ENCODE measurements around the gene RGSL1. TPM values are rescaled to one million over a fixed set of nuclear protein-coding genes. Genes with fewer than 3 reads are reported as not detected.

The RGSL1 gene
- total RNA-seq, 1 donor from 2014 or later: not detected

GRCh38 chr1:182567629-182568028 is 117.7 kb downstream of the RGSL1 start:
- Mint-ChIP-seq H3K27ac (ENCODE audit: unreplicated experiment) (no peak overlapping the region), H3K4me3 (ENCODE audit: unreplicated experiment) (no peak overlapping the region), H3K4me1 (ENCODE audit: low read depth, unreplicated experiment) (no peaks in the 10 kb centered on the region), H3K27me3 (ENCODE audit: unreplicated experiment) (no peaks in the 10 kb centered on the region), H3K9me3 (ENCODE audit: unreplicated experiment) (no peaks in the 10 kb centered on the region), H3K36me3 (ENCODE audit: unreplicated experiment) (no peaks in the 10 kb centered on the region)
- no peak for DNase-seq
- no peak for TF ChIP-seq CTCF (IDR thresholded peaks at IDR 0.05; ENCODE audit: partially characterized antibody, unreplicated experiment)

GRCh38 chr1:182568647-182569284 is 118.8 kb downstream of the RGSL1 start:
- Mint-ChIP-seq H3K27me3 (ENCODE audit: unreplicated experiment) (no peaks in the 10 kb centered on the region), H3K36me3 (ENCODE audit: unreplicated experiment) (no peaks in the 10 kb centered on the region), H3K4me1 (ENCODE audit: low read depth, unreplicated experiment) (no peaks in the 10 kb centered on the region), H3K4me3 (ENCODE audit: unreplicated experiment) (no peak overlapping the region), H3K9me3 (ENCODE audit: unreplicated experiment) (no peaks in the 10 kb centered on the region), H3K27ac (ENCODE audit: unreplicated experiment) (no peak overlapping the region)
- DNase-seq: no peak
- no peak for TF ChIP-seq CTCF (IDR thresholded peaks at IDR 0.05; ENCODE audit: partially characterized antibody, unreplicated experiment)

GRCh38 chr1:182569939-182570610 is 120.1 kb downstream of the RGSL1 start:
- no peak overlapping the region for H3K4me3 Mint-ChIP-seq (ENCODE audit: unreplicated experiment)
- no peak for TF ChIP-seq CTCF (IDR thresholded peaks at IDR 0.05; ENCODE audit: partially characterized antibody, unreplicated experiment)
- no peak for DNase-seq
- no peaks in the 10 kb centered on the region for H3K9me3 Mint-ChIP-seq (ENCODE audit: unreplicated experiment)
- no peaks in the 10 kb centered on the region for H3K36me3 Mint-ChIP-seq (ENCODE audit: unreplicated experiment)
- H3K27me3 Mint-ChIP-seq (ENCODE audit: unreplicated experiment): no peaks in the 10 kb centered on the region
- H3K4me1 Mint-ChIP-seq (ENCODE audit: low read depth, unreplicated experiment): no peaks in the 10 kb centered on the region
- no peak overlapping the region for H3K27ac Mint-ChIP-seq (ENCODE audit: unreplicated experiment)

- no peaks in the 10 kb centered on the region for H3K36me3 Mint-ChIP-seq (ENCODE audit: unreplicated experiment)
- TF ChIP-seq CTCF (IDR thresholded peaks at IDR 0.05; ENCODE audit: partially characterized antibody, unreplicated experiment): no peak
Measured at GRCh38 chr1:182570611-182570970, 120.6 kb downstream of the RGSL1 start.

GRCh38 chr1:182574156-182574555 is 124.2 kb downstream of the RGSL1 start:
- H3K4me1 Mint-ChIP-seq (ENCODE audit: low read depth, unreplicated experiment): no peaks in the 10 kb centered on the region
- DNase-seq: no peak
- H3K27me3 Mint-ChIP-seq (ENCODE audit: unreplicated experiment): no peaks in the 10 kb centered on the region
- no peak overlapping the region for H3K27ac Mint-ChIP-seq (ENCODE audit: unreplicated experiment)
- no peak overlapping the region for H3K4me3 Mint-ChIP-seq (ENCODE audit: unreplicated experiment)
- no peaks in the 10 kb centered on the region for H3K36me3 Mint-ChIP-seq (ENCODE audit: unreplicated experiment)
- no peak for TF ChIP-seq CTCF (IDR thresholded peaks at IDR 0.05; ENCODE audit: partially characterized antibody, unreplicated experiment)
- no peaks in the 10 kb centered on the region for H3K9me3 Mint-ChIP-seq (ENCODE audit: unreplicated experiment)

More at GRCh38 chr1:182570611-182570970, 120.6 kb downstream of the RGSL1 start:
- Mint-ChIP-seq H3K4me3 (ENCODE audit: unreplicated experiment) (no peak overlapping the region), H3K27ac (ENCODE audit: unreplicated experiment) (no peak overlapping the region), H3K4me1 (ENCODE audit: low read depth, unreplicated experiment) (no peaks in the 10 kb centered on the region), H3K27me3 (ENCODE audit: unreplicated experiment) (no peaks in the 10 kb centered on the region), H3K9me3 (ENCODE audit: unreplicated experiment) (no peaks in the 10 kb centered on the region)
- DNase-seq: no peak
